Cardiac fibroblast (primary cell): ENCODE results near the gene FOXB2.
A peak's percentile ranks its signal among the peaks of the same experiment; 100 is the strongest.
"Not testable (repeated sequence)": the region's sequence is repeated elsewhere in the genome, so short reads cannot be mapped to it uniquely, and the experiment has no call there.

Source experiments
- DNase-seq, 2 donors: peaks; one replicate each; pipeline versions ENCODE4 v3.0.0 to v3.0.0-alpha.2; 2010; ENCODE audit warnings: low read depth in 2 of 2
- H3K4me3 ChIP-seq, 2 donors: replicated peaks in 1 of 2; 1 replicate in 1 of 2; 2 replicates in 1 of 2; pipeline ENCODE4 v1.5.1; 2011; ENCODE audit warnings: low read depth in 2 of 2, low read length in 2 of 2, mild to moderate bottlenecking in 2 of 2, moderate library complexity in 1 of 2
- TF ChIP-seq, protein P1 (sequence below): IDR thresholded peaks from one replicate; pipeline ENCODE4 v1.5.1; 2011; ENCODE audit warnings: low read depth, mild to moderate bottlenecking, low read length, inconsistent platforms

The FOXB2 gene

DNA sequence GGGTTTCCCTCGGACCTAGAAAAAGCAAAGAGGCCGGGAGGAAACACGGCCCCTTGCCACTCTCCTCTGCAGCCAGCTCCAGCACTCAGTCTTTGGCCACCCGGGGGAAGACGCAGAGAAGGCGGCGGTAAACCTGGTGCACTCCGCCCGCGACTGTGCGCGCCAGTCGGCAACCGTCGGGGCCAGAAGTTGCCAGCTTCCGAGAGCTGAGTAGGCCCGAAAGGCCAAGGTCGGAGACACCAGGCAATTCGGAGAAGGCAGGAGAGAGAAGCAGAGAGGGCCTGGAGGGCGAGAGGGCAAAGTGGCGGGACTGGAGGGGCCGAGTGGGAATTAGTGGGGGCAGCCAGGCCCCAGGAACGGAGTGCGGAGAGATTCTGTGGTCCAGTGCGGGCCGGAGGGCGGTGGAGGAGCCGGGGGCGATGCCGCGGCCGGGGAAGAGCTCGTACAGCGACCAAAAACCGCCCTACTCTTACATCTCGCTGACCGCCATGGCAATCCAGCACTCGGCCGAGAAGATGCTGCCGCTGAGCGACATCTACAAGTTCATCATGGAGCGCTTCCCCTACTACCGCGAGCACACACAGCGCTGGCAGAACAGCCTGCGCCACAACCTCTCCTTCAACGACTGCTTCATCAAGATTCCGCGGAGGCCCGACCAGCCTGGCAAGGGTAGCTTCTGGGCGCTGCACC, at the start of gene FOXB2:
TSS of gene FOXB2 (plus strand) at position 420 of the 690 bp plus-strand sequence. CDS start at position 420, 0 bp downstream.
- DNase-seq: no peak
- no peak within 1 kb of the TSS for H3K4me3 ChIP-seq
- TF ChIP-seq, protein P1, sequence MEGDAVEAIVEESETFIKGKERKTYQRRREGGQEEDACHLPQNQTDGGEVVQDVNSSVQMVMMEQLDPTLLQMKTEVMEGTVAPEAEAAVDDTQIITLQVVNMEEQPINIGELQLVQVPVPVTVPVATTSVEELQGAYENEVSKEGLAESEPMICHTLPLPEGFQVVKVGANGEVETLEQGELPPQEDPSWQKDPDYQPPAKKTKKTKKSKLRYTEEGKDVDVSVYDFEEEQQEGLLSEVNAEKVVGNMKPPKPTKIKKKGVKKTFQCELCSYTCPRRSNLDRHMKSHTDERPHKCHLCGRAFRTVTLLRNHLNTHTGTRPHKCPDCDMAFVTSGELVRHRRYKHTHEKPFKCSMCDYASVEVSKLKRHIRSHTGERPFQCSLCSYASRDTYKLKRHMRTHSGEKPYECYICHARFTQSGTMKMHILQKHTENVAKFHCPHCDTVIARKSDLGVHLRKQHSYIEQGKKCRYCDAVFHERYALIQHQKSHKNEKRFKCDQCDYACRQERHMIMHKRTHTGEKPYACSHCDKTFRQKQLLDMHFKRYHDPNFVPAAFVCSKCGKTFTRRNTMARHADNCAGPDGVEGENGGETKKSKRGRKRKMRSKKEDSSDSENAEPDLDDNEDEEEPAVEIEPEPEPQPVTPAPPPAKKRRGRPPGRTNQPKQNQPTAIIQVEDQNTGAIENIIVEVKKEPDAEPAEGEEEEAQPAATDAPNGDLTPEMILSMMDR: no peak

DNA sequence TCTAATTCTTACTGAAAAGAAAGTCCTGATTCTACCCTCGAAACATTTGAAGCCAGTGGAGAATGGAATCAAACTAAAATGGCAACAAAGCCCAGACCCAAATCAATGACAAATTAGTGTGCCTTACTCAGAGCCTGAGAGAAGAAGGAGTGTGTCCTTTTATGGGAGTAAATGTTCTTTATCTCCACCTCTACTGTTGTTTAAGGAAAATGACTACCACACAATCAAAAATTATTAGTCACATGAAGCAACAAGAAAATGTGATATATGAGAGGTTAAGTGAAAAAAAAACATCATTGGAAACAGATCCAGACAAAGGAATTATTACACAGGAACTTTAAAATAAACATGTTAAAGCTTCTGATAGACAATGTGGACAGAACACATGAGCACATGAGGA, 49.7 kb upstream of the FOXB2 start:
- no peak overlapping the region for H3K4me3 ChIP-seq
- TF ChIP-seq, protein P1: no peak
- DNase-seq: no peak

GRCh38 chr9:76978831-76979230, 40.6 kb upstream of the FOXB2 start:
- DNase-seq: not testable (repeated sequence)

GRCh38 chr9:76980566-76980965, 38.9 kb upstream of the FOXB2 start:
- no peak overlapping the region for H3K4me3 ChIP-seq
- TF ChIP-seq, protein P1: no peak
- DNase-seq: peak; percentile 4 to 5

More at GRCh38 chr9:76978831-76979230, 40.6 kb upstream of the FOXB2 start:
- not testable (repeated sequence) for H3K4me3 ChIP-seq

DNA sequence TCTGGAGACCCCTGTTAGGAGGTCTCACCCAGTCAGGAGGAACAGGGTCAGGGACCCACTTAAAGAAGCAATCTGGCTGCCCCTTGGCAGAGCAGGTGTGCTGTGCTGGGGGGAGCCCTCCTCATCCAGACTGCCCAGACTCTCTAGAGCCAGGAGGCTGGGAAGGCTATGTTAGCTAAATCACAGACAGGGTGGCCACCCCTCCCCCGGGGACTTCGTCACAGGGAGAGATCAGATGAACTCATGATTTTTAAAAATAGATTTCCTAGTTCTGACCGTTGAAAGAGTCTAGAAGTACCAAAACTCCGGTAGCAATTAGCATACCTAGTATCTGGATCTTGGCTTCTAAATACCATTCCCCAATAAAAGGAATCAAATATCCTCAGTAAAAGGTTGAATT, 35.0 kb upstream of the FOXB2 start:
- H3K4me3 ChIP-seq: no peak overlapping the region
- TF ChIP-seq, protein P1: no peak
- DNase-seq: no peak

DNA sequence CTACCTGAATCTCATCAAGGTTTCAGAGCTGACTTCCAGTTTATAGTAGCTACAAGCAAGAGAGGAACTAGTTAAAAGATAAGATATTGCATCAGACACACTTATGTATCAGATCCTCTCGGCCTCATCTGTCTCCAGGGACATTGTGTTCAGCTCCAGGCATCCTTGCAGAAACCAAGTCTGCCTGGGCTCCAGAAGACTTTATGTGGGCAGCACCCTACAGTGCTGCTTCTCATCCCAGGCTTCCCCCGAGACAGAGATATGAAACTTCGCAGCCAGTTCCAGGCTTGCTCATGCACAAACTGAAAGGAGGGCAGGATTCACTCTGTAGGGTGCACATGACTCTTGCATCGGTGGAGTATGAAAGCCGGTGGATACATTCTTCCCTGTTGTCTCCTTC, 33.9 kb upstream of the FOXB2 start:
- peak; percentile 1 to 26 for DNase-seq
- TF ChIP-seq, protein P1: no peak
- H3K4me3 ChIP-seq: no peak overlapping the region

DNA sequence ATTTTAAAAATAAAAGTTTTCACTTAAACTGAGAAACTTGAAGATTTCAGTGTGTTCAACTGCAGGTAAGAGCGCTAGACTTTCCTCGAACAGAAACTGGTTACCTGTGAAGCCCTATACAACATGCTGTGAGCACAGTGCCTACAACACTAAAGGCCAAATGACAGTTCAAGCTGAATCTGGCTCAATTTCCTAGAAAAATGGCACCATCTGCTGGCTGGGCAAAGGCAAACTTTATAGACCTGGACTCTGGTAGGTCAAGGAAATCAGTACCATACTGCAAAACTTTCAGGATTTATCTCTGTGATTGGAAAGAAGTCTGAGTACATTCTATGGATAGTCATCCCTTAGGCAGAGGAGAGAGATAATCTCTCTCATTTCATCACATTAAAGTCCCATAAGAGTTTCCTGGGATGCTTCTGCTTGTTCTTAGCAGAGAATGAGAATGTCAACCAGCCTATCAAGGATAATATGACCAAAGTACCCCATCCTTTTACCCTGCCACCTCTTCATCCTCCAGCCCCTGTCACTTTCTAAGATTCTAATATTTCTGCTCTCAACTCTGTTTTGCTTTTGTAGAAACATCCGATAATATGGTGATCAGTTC, 31.8 kb upstream of the FOXB2 start:
- TF ChIP-seq, protein P1: peak; percentile 70
- H3K4me3 ChIP-seq: no peak overlapping the region
- peak; percentile 61 to 75 for DNase-seq
